ENCODE results near the gene AQP5.

- no peak for TF ChIP-seq POLR2AphosphoS5 (IDR thresholded peaks at IDR 0.05)
- TF ChIP-seq EP300 (IDR thresholded peaks at IDR 0.05) = no peak
- TF ChIP-seq, protein P1, sequence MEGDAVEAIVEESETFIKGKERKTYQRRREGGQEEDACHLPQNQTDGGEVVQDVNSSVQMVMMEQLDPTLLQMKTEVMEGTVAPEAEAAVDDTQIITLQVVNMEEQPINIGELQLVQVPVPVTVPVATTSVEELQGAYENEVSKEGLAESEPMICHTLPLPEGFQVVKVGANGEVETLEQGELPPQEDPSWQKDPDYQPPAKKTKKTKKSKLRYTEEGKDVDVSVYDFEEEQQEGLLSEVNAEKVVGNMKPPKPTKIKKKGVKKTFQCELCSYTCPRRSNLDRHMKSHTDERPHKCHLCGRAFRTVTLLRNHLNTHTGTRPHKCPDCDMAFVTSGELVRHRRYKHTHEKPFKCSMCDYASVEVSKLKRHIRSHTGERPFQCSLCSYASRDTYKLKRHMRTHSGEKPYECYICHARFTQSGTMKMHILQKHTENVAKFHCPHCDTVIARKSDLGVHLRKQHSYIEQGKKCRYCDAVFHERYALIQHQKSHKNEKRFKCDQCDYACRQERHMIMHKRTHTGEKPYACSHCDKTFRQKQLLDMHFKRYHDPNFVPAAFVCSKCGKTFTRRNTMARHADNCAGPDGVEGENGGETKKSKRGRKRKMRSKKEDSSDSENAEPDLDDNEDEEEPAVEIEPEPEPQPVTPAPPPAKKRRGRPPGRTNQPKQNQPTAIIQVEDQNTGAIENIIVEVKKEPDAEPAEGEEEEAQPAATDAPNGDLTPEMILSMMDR (IDR thresholded peaks at IDR 0.05) = no peak
Measured at GRCh38 chr12:49965836-49966235, 4.2 kb downstream of the AQP5 start.
